GM21528 (cell line): Measurements from ENCODE around the gene CARD14.
"Not testable (repeated sequence)": the region's sequence is repeated elsewhere in the genome, so short reads cannot be mapped to it uniquely, and the experiment has no call there.

ENCODE experiments used
- ATAC-seq: cut with Tn5 transposase; IDR thresholded peaks from one replicate; pipeline ENCODE4 v1.9.1; 2021; ENCODE audit warnings: mild to moderate bottlenecking, moderate library complexity; ENCODE audit not compliant: unreplicated experiment, low FRiP score

Gene CARD14

GRCh38 chr17:80246726-80247125 is 76.9 kb downstream of the CARD14 start:
- no peak for ATAC-seq

GRCh38 chr17:80247561-80247960 is 77.7 kb downstream of the CARD14 start:
- ATAC-seq = no peak

- no peak for ATAC-seq
Measured at GRCh38 chr17:80248001-80248893, 78.4 kb downstream of the CARD14 start.

GRCh38 chr17:80248894-80249710 is 79.3 kb downstream of the CARD14 start:
- no peak for ATAC-seq

GRCh38 chr17:80251966-80252365 is 82.1 kb downstream of the CARD14 start:
- no peak for ATAC-seq

GRCh38 chr17:80252871-80253270 is 83.0 kb downstream of the CARD14 start:
- ATAC-seq = no peak

- no peak for ATAC-seq
Measured at GRCh38 chr17:80253631-80254395, 84.0 kb downstream of the CARD14 start.

GRCh38 chr17:80254396-80255251 is 84.8 kb downstream of the CARD14 start:
- ATAC-seq = no peak

GRCh38 chr17:80256034-80256350 is 86.2 kb downstream of the CARD14 start:
- no peak for ATAC-seq

- no peak for ATAC-seq
Measured at GRCh38 chr17:80257716-80258213, 87.9 kb downstream of the CARD14 start.

GRCh38 chr17:80258296-80258695 is 88.5 kb downstream of the CARD14 start:
- not testable (repeated sequence) for ATAC-seq
